Ishikawa (cell line): ENCODE measurements around the gene FAM98B.

Experiments used
- CEBPB ChIP-seq: IDR thresholded peaks from 2 replicates; pipeline ENCODE4 v1.6.1; 2012
- CREB1 ChIP-seq: IDR thresholded peaks from 2 replicates; pipeline ENCODE4 v1.6.1; 2012; ENCODE audit warnings: low read depth
- EGR1 ChIP-seq: IDR thresholded peaks from 2 replicates; pipeline ENCODE4 v1.6.1; 2012
- EP300 ChIP-seq: IDR thresholded peaks from 2 replicates; pipeline ENCODE4 v1.6.1; 2012; ENCODE audit warnings: borderline replicate concordance
- FOXM1 ChIP-seq: IDR thresholded peaks from 2 replicates; pipeline ENCODE4 v1.6.1; 2012; ENCODE audit warnings: low read depth, borderline replicate concordance
- RAD21 ChIP-seq: IDR thresholded peaks from 2 replicates; pipeline ENCODE4 v1.6.1; 2012; ENCODE audit warnings: low read depth
- TAF1 ChIP-seq: IDR thresholded peaks from 2 replicates; pipeline ENCODE4 v1.6.1; 2012; ENCODE audit warnings: low read depth, mild to moderate bottlenecking
- TCF12 ChIP-seq: IDR thresholded peaks from 2 replicates; pipeline ENCODE4 v1.6.1; 2012; ENCODE audit warnings: low read depth
- TEAD4 ChIP-seq: IDR thresholded peaks from 2 replicates; pipeline ENCODE4 v1.6.1; 2012
- YY1 ChIP-seq: IDR thresholded peaks from 2 replicates; pipeline ENCODE4 v1.6.1; 2012; ENCODE audit warnings: low read depth
- ZBTB7A ChIP-seq: IDR thresholded peaks from 2 replicates; pipeline ENCODE4 v1.6.1; 2012; ENCODE audit warnings: low read depth
- TF ChIP-seq, protein P1 (sequence below): IDR thresholded peaks from 2 replicates; pipeline ENCODE4 v1.6.1; 2012; ENCODE audit warnings: low read depth, mild to moderate bottlenecking
- TF ChIP-seq, protein P2 (sequence below): IDR thresholded peaks from 2 replicates; pipeline ENCODE4 v1.6.1; 2012

GRCh38 chr15:38507570-38507969, 53.6 kb downstream of the FAM98B start:
- TF ChIP-seq EP300 = no peak
- no peak for TF ChIP-seq ZBTB7A
- TF ChIP-seq, protein P1, sequence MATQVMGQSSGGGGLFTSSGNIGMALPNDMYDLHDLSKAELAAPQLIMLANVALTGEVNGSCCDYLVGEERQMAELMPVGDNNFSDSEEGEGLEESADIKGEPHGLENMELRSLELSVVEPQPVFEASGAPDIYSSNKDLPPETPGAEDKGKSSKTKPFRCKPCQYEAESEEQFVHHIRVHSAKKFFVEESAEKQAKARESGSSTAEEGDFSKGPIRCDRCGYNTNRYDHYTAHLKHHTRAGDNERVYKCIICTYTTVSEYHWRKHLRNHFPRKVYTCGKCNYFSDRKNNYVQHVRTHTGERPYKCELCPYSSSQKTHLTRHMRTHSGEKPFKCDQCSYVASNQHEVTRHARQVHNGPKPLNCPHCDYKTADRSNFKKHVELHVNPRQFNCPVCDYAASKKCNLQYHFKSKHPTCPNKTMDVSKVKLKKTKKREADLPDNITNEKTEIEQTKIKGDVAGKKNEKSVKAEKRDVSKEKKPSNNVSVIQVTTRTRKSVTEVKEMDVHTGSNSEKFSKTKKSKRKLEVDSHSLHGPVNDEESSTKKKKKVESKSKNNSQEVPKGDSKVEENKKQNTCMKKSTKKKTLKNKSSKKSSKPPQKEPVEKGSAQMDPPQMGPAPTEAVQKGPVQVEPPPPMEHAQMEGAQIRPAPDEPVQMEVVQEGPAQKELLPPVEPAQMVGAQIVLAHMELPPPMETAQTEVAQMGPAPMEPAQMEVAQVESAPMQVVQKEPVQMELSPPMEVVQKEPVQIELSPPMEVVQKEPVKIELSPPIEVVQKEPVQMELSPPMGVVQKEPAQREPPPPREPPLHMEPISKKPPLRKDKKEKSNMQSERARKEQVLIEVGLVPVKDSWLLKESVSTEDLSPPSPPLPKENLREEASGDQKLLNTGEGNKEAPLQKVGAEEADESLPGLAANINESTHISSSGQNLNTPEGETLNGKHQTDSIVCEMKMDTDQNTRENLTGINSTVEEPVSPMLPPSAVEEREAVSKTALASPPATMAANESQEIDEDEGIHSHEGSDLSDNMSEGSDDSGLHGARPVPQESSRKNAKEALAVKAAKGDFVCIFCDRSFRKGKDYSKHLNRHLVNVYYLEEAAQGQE = no peak
- no peak for TF ChIP-seq RAD21
- no peak for TF ChIP-seq EGR1
- no peak for TF ChIP-seq FOXM1
- TF ChIP-seq, protein P2, sequence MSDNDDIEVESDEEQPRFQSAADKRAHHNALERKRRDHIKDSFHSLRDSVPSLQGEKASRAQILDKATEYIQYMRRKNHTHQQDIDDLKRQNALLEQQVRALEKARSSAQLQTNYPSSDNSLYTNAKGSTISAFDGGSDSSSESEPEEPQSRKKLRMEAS = no peak
- no peak for TF ChIP-seq YY1
- no peak for TF ChIP-seq TCF12
- no peak for TF ChIP-seq CEBPB
- TF ChIP-seq TAF1 = no peak
- no peak for TF ChIP-seq CREB1
- no peak for TF ChIP-seq TEAD4
